ENCODE measurements around the gene CLBA1. TPM values are rescaled to one million over a fixed set of nuclear protein-coding genes. Genes with fewer than 3 reads are reported as not detected.

The CLBA1 gene
- total and polyA plus RNA-seq, 3 experiments from 2014 or later = 0.32 to 3.9 (median 3.8) TPM

GRCh38 chr14:104969741-104970230, 15.8 kb upstream of the CLBA1 start:
- Histone ChIP-seq H3K27me3 (ENCODE audit: insufficient read depth, low read length, poor library complexity, severe bottlenecking) (peaks cover 4% of the 10 kb centered on the region), H3K4me1 (ENCODE audit: insufficient read depth, low read length) (no peaks in the 10 kb centered on the region), H3K4me3 (ENCODE audit: low read length) (no peak overlapping the region), H3K9me3 (ENCODE audit: low read length) (no peaks in the 10 kb centered on the region), H3K27ac (ENCODE audit: low read depth, low read length) (no peak overlapping the region), H3K36me3 (ENCODE audit: insufficient read depth, low read length) (no peaks in the 10 kb centered on the region)
- Mint-ChIP-seq H3K9me3 (no peaks in the 10 kb centered on the region), H3K36me3 (no peaks in the 10 kb centered on the region), H3K4me1 (no peaks in the 10 kb centered on the region), H3K27me3 (peaks cover 5 to 20% of the 10 kb centered on the region in 2 donors), H3K4me3 (no peak overlapping the region), H3K27ac (no peak overlapping the region)
- ChIA-PET POLR2A (no interaction called here), CTCF (interaction anchor here (1.2 to 2.9 kb wide), 2 partner anchors 15 to 76 kb away, joined by 3 to 10 read pairs; no protein-coding TSS in a partner anchor)
- no peak for DNase-seq

GRCh38 chr14:104970231-104971068, 15.1 kb upstream of the CLBA1 start:
- CTCF ChIA-PET = interaction anchor here (1.2 to 2.9 kb wide), 2 partner anchors 14 to 75 kb away, joined by 3 to 10 read pairs; no protein-coding TSS in a partner anchor
- H3K9me3 ChIP-seq (ENCODE audit: low read length) = no peaks in the 10 kb centered on the region
- H3K4me3 Mint-ChIP-seq = no peak overlapping the region

GRCh38 chr14:104971447-104972240, 13.9 kb upstream of the CLBA1 start:
- CTCF ChIA-PET = interaction anchor here (6.5 kb wide), 1 partner anchor 73 kb away, joined by 122 read pairs; no protein-coding TSS in a partner anchor

More at GRCh38 chr14:104970231-104971068, 15.1 kb upstream of the CLBA1 start:
- Mint-ChIP-seq H3K4me1 (no peaks in the 10 kb centered on the region), H3K9me3 (no peaks in the 10 kb centered on the region), H3K36me3 (no peaks in the 10 kb centered on the region), H3K27ac (no peak overlapping the region), H3K27me3 (peaks cover 5 to 20% of the 10 kb centered on the region in 2 donors)
- no peak for DNase-seq
- no peaks in the 10 kb centered on the region for H3K4me1 ChIP-seq (ENCODE audit: insufficient read depth, low read length)
- no peak overlapping the region for H3K27ac ChIP-seq (ENCODE audit: low read depth, low read length)
- no peaks in the 10 kb centered on the region for H3K36me3 ChIP-seq (ENCODE audit: insufficient read depth, low read length)
- H3K4me3 ChIP-seq (ENCODE audit: low read length) = no peak overlapping the region
- POLR2A ChIA-PET = no interaction called here
- peaks cover 4% of the 10 kb centered on the region for H3K27me3 ChIP-seq (ENCODE audit: insufficient read depth, low read length, poor library complexity, severe bottlenecking)

GRCh38 chr14:104972301-104973134, 13.1 kb upstream of the CLBA1 start:
- Mint-ChIP-seq H3K9me3 (no peaks in the 10 kb centered on the region), H3K4me1 (peaks cover 3 to 13% (median 8%) of the 10 kb centered on the region in 3 donors), H3K4me3 (no peak overlapping the region), H3K27me3 (peaks cover 11 to 33% of the 10 kb centered on the region in 2 donors), H3K27ac (no peak overlapping the region), H3K36me3 (no peaks in the 10 kb centered on the region)
- ChIA-PET POLR2A (no interaction called here), CTCF (interaction anchor here (6.5 kb wide), 1 partner anchor 72 kb away, joined by 122 read pairs; no protein-coding TSS in a partner anchor)
- Histone ChIP-seq H3K27ac (ENCODE audit: low read depth, low read length) (no peak overlapping the region), H3K4me1 (ENCODE audit: insufficient read depth, low read length) (peaks cover 3% of the 10 kb centered on the region), H3K36me3 (ENCODE audit: insufficient read depth, low read length) (no peaks in the 10 kb centered on the region), H3K9me3 (ENCODE audit: low read length) (no peaks in the 10 kb centered on the region), H3K4me3 (ENCODE audit: low read length) (no peak overlapping the region), H3K27me3 (ENCODE audit: insufficient read depth, low read length, poor library complexity, severe bottlenecking) (peaks cover 18% of the 10 kb centered on the region)
- DNase-seq = no peak

More at GRCh38 chr14:104971447-104972240, 13.9 kb upstream of the CLBA1 start:
- Mint-ChIP-seq H3K9me3 (no peaks in the 10 kb centered on the region), H3K4me3 (no peak overlapping the region), H3K4me1 (peaks cover 3 to 8% (median 4%) of the 10 kb centered on the region in 3 donors), H3K27me3 (peaks cover 8 to 26% of the 10 kb centered on the region in 2 donors), H3K36me3 (no peaks in the 10 kb centered on the region), H3K27ac (no peak overlapping the region)
- Histone ChIP-seq H3K4me1 (ENCODE audit: insufficient read depth, low read length) (no peaks in the 10 kb centered on the region), H3K4me3 (ENCODE audit: low read length) (no peak overlapping the region), H3K27me3 (ENCODE audit: insufficient read depth, low read length, poor library complexity, severe bottlenecking) (peaks cover 10% of the 10 kb centered on the region), H3K9me3 (ENCODE audit: low read length) (no peaks in the 10 kb centered on the region), H3K27ac (ENCODE audit: low read depth, low read length) (no peak overlapping the region), H3K36me3 (ENCODE audit: insufficient read depth, low read length) (no peaks in the 10 kb centered on the region)
- POLR2A ChIA-PET = no interaction called here
- no peak for DNase-seq

- ChIA-PET CTCF (interaction anchor here (6.5 kb wide), 1 partner anchor 72 kb away, joined by 122 read pairs; no protein-coding TSS in a partner anchor), POLR2A (no interaction called here)
- DNase-seq = peak in 1 of 5 donors; percentile 44
- no peaks in the 10 kb centered on the region for H3K9me3 ChIP-seq (ENCODE audit: low read length)
- no peaks in the 10 kb centered on the region for H3K36me3 ChIP-seq (ENCODE audit: insufficient read depth, low read length)
- peaks cover 17% of the 10 kb centered on the region for H3K27me3 ChIP-seq (ENCODE audit: insufficient read depth, low read length, poor library complexity, severe bottlenecking)
- peaks cover 3 to 17% (median 11%) of the 10 kb centered on the region in 3 donors for H3K4me1 Mint-ChIP-seq
- peaks cover 7% of the 10 kb centered on the region for H3K4me1 ChIP-seq (ENCODE audit: insufficient read depth, low read length)
- H3K27ac ChIP-seq (ENCODE audit: low read depth, low read length) = no peak overlapping the region
- no peaks in the 10 kb centered on the region for H3K36me3 Mint-ChIP-seq
- H3K4me3 ChIP-seq (ENCODE audit: low read length) = no peak overlapping the region
- no peaks in the 10 kb centered on the region for H3K9me3 Mint-ChIP-seq
- H3K27me3 Mint-ChIP-seq = peaks cover 11 to 36% of the 10 kb centered on the region in 2 donors
- no peak overlapping the region for H3K27ac Mint-ChIP-seq
- H3K4me3 Mint-ChIP-seq = no peak overlapping the region
Measured at GRCh38 chr14:104973135-104973384, 12.5 kb upstream of the CLBA1 start.

GRCh38 chr14:104973385-104974145, 12.0 kb upstream of the CLBA1 start:
- Mint-ChIP-seq H3K27ac (no peak overlapping the region), H3K27me3 (peaks cover 12 to 33% of the 10 kb centered on the region in 2 donors), H3K4me3 (no peak overlapping the region), H3K36me3 (no peaks in the 10 kb centered on the region), H3K4me1 (peaks cover 5 to 19% (median 11%) of the 10 kb centered on the region in 3 donors), H3K9me3 (no peaks in the 10 kb centered on the region)
- CTCF ChIA-PET = interaction anchor here (1.2 to 6.5 kb wide), 5 partner anchors 12 to 208 kb away, joined by 3 to 122 read pairs (median 6); partner anchors contain the start of gene CLBA1
- DNase-seq = peak in 1 of 5 donors; percentile 43
- Histone ChIP-seq H3K27ac (ENCODE audit: low read depth, low read length) (no peak overlapping the region), H3K27me3 (ENCODE audit: insufficient read depth, low read length, poor library complexity, severe bottlenecking) (peaks cover 16% of the 10 kb centered on the region), H3K4me1 (ENCODE audit: insufficient read depth, low read length) (peaks cover 7% of the 10 kb centered on the region), H3K9me3 (ENCODE audit: low read length) (no peaks in the 10 kb centered on the region), H3K4me3 (ENCODE audit: low read length) (no peak overlapping the region), H3K36me3 (ENCODE audit: insufficient read depth, low read length) (no peaks in the 10 kb centered on the region)
- POLR2A ChIA-PET = no interaction called here

GRCh38 chr14:104974146-104974541, 11.4 kb upstream of the CLBA1 start:
- Histone ChIP-seq H3K36me3 (ENCODE audit: insufficient read depth, low read length) (no peaks in the 10 kb centered on the region), H3K27me3 (ENCODE audit: insufficient read depth, low read length, poor library complexity, severe bottlenecking) (peaks cover 16% of the 10 kb centered on the region), H3K4me1 (ENCODE audit: insufficient read depth, low read length) (peaks cover 7% of the 10 kb centered on the region), H3K27ac (ENCODE audit: low read depth, low read length) (no peak overlapping the region), H3K9me3 (ENCODE audit: low read length) (no peaks in the 10 kb centered on the region), H3K4me3 (ENCODE audit: low read length) (no peak overlapping the region)
- peak overlapping the region in 1 of 8 donors; percentile 50 for H3K27ac Mint-ChIP-seq
- H3K4me1 Mint-ChIP-seq = peaks cover 5 to 25% (median 11%) of the 10 kb centered on the region in 3 donors
- no peak overlapping the region for H3K4me3 Mint-ChIP-seq
- ChIA-PET CTCF (interaction anchor here (1.0 to 6.5 kb wide), 8 partner anchors 11 to 227 kb away, joined by 3 to 122 read pairs (median 6); partner anchors contain the start of gene CLBA1), POLR2A (interaction anchor here (2.0 kb wide), 1 partner anchor 72 kb away, joined by 7 read pairs; no protein-coding TSS in a partner anchor)
- no peaks in the 10 kb centered on the region for H3K36me3 Mint-ChIP-seq
- no peak for DNase-seq
- peaks cover 16 to 32% of the 10 kb centered on the region in 2 donors for H3K27me3 Mint-ChIP-seq
- no peaks in the 10 kb centered on the region for H3K9me3 Mint-ChIP-seq
